SK-N-SH treated with all-trans-retinoic acid at 6 μM for 48 hours (cell line): ENCODE results near the gene EN1.

Experiments
- ARNTL ChIP-seq: fragments of 450-650 bp; formaldehyde crosslinking; IDR thresholded peaks from 2 replicates; pipeline ENCODE4 v1.5.0; 2020; ENCODE audit warnings: low read depth, mild to moderate bottlenecking, moderate library complexity, borderline replicate concordance
- BACH2 ChIP-seq: fragments of 250-450 bp; sonication (Bioruptor Pico); IDR thresholded peaks from 2 replicates; pipeline ENCODE4 v1.9.0; 2021; ENCODE audit warnings: mild to moderate bottlenecking, borderline replicate concordance
- CREB5 ChIP-seq: fragments of 250-450 bp; sonication (Bioruptor Pico); IDR thresholded peaks from 2 replicates; pipeline ENCODE4 v1.5.1; 2020; ENCODE audit warnings: low read depth, mild to moderate bottlenecking, moderate library complexity
- CSRNP3 ChIP-seq: fragments of 250-450 bp; sonication (Bioruptor Pico); IDR thresholded peaks from 2 replicates; pipeline ENCODE4 v1.5.1; 2021; ENCODE audit warnings: mild to moderate bottlenecking, moderate library complexity
- GLIS3 ChIP-seq: fragments of 250-450 bp; sonication (Bioruptor Pico); IDR thresholded peaks from 2 replicates; pipeline ENCODE4 v1.5.0; 2020; ENCODE audit warnings: mild to moderate bottlenecking, moderate library complexity
- PATZ1 ChIP-seq: fragments of 250-450 bp; sonication (Bioruptor Pico); IDR thresholded peaks from 2 replicates; pipeline ENCODE4 v1.8.0; 2020; ENCODE audit warnings: mild to moderate bottlenecking, moderate library complexity, borderline replicate concordance
- RARB ChIP-seq: fragments of 250-450 bp; sonication (Bioruptor Pico); IDR thresholded peaks from 2 replicates; pipeline ENCODE4 v1.8.0; 2021; ENCODE audit warnings: mild to moderate bottlenecking, moderate library complexity
- SNAI2 ChIP-seq: fragments of 250-450 bp; sonication (Bioruptor Pico); IDR thresholded peaks from 2 replicates; pipeline ENCODE4 v1.5.0; 2020; ENCODE audit warnings: mild to moderate bottlenecking, moderate library complexity
- TCF4 ChIP-seq: fragments of 250-450 bp; sonication (Bioruptor Pico); IDR thresholded peaks from 2 replicates; pipeline ENCODE4 v1.8.0; 2021; ENCODE audit warnings: mild to moderate bottlenecking, moderate library complexity, borderline replicate concordance
- TSHZ2 ChIP-seq: fragments of 250-450 bp; sonication (Bioruptor Pico); IDR thresholded peaks from 2 replicates; pipeline ENCODE4 v1.5.0; 2020; ENCODE audit warnings: mild to moderate bottlenecking, moderate library complexity
- ZFP3 ChIP-seq: fragments of 250-450 bp; sonication (Bioruptor Pico); IDR thresholded peaks from 2 replicates; pipeline ENCODE4 v1.5.0; 2020; ENCODE audit warnings: mild to moderate bottlenecking, moderate library complexity
- ZFP30 ChIP-seq: fragments of 450-650 bp; formaldehyde crosslinking; IDR thresholded peaks from 2 replicates; pipeline ENCODE4 v1.5.0; 2022; ENCODE audit warnings: mild to moderate bottlenecking, moderate library complexity
- ZNF70 ChIP-seq: fragments of 450-650 bp; formaldehyde crosslinking; IDR thresholded peaks from 2 replicates; pipeline ENCODE4 v1.5.0; 2020; ENCODE audit warnings: mild to moderate bottlenecking, moderate library complexity

- TF ChIP-seq CSRNP3 (CRISPR knock-in tag) (no peak), PATZ1 (CRISPR knock-in tag) (no peak), ARNTL (CRISPR knock-in tag) (no peak), RARB (no peak), ZFP30 (CRISPR knock-in tag) (no peak), CREB5 (CRISPR knock-in tag) (no peak), ZNF70 (CRISPR knock-in tag) (no peak), BACH2 (CRISPR knock-in tag) (no peak), ZFP3 (no peak), TSHZ2 (CRISPR knock-in tag) (no peak), GLIS3 (CRISPR knock-in tag) (no peak), SNAI2 (CRISPR knock-in tag) (no peak), TCF4 (CRISPR knock-in tag) (no peak)
These were observed 34.2 kb upstream of the EN1 start for GRCh38 chr2:118881490-118882129.
